Panc1 (cell line): ENCODE results near the gene SPRR2D. TPM values are rescaled to one million over a fixed set of nuclear protein-coding genes. Genes with fewer than 3 reads are reported as not detected.

Experiments used
- ATAC-seq: fragments of 200-7000 bp; cut with Tn5 transposase; 2 replicates; pipeline ENCODE4 v1.9.1; 2020; ENCODE audit warnings: mild to moderate bottlenecking, moderate library complexity
- BruUV-seq: library from RNA; stranded (reverse); fragments of 400-500 nt; replicated peaks from 2 replicates; lab custom pipeline; 2021; lab: Mats Ljungman, UMichigan
- CTCF ChIA-PET: fragments of 300-600 bp; sonication (Branson Sonifier 250); formaldehyde crosslinking; loops from one replicate; lab custom pipeline; 2022; ENCODE audit warnings: antibody characterized with exemption; lab: Charles Lee
- POLR2A ChIA-PET: fragments of 300-600 bp; sonication (Branson Sonifier 250); formaldehyde crosslinking; loops from one replicate; lab custom pipeline; 2022; ENCODE audit warnings: antibody characterized with exemption; lab: Charles Lee
- DNase-seq: peaks from one replicate; pipeline ENCODE4 v3.0.0-alpha.2; 2010; ENCODE audit warnings: low read depth, low spot score
- H3K27ac ChIP-seq: 2 replicates; pipeline ENCODE4 v1.5.1; 2011; ENCODE audit warnings: mild to moderate bottlenecking, low read length, inconsistent platforms
- H3K27me3 ChIP-seq: fragments of 200-500 bp; sonication (Bioruptor generic); 2 replicates; pipeline ENCODE4 v1.6.0; 2014; ENCODE audit warnings: low read length, inconsistent platforms; ENCODE audit not compliant: control insufficient read depth, insufficient read depth
- H3K36me3 ChIP-seq: fragments of 200-500 bp; sonication (Bioruptor generic); 2 replicates; pipeline ENCODE4 v1.5.1; 2014; ENCODE audit warnings: inconsistent platforms, mild to moderate bottlenecking, low read length, moderate library complexity; ENCODE audit not compliant: control insufficient read depth, insufficient read depth
- H3K4me1 ChIP-seq: 2 replicates; pipeline ENCODE4 v1.5.1; 2011; ENCODE audit warnings: inconsistent platforms, mild to moderate bottlenecking, low read length, moderate library complexity; ENCODE audit not compliant: control insufficient read depth, insufficient read depth
- H3K4me3 ChIP-seq, 2 experiments: 2 replicates each; pipeline ENCODE4 v1.5.1; 2011 to 2012; ENCODE audit warnings: low read depth in 2 of 2, low read length in 2 of 2, mild to moderate bottlenecking in 2 of 2, inconsistent platforms in 1 of 2, moderate library complexity in 1 of 2
- H3K9me3 ChIP-seq: fragments of 200-500 bp; sonication (Bioruptor generic); 2 replicates; pipeline ENCODE4 v1.5.1; 2014; ENCODE audit warnings: low read depth, mild to moderate bottlenecking, inconsistent platforms, low read length, moderate library complexity; ENCODE audit not compliant: control insufficient read depth, insufficient read depth
- CTCF ChIP-seq: fragments of 450-650 bp; IDR thresholded peaks from 2 replicates; pipeline ENCODE4 v1.5.1; 2017; ENCODE audit warnings: mild to moderate bottlenecking
- POLR2AphosphoS5 ChIP-seq: IDR thresholded peaks from 2 replicates; pipeline ENCODE4 v1.6.1; 2012; ENCODE audit warnings: mild to moderate bottlenecking, low read depth, low read length, moderate library complexity
- REST ChIP-seq, 2 experiments: IDR thresholded peaks; 2 replicates each; pipeline ENCODE4 v1.6.1; 2011 to 2012; ENCODE audit warnings: low read depth in 2 of 2, control low read depth in 1 of 2, low read length in 1 of 2, mild to moderate bottlenecking in 1 of 2, moderate library complexity in 1 of 2; ENCODE audit not compliant: insufficient read depth in 1 of 2
- SIN3A ChIP-seq: IDR thresholded peaks from 2 replicates; pipeline ENCODE4 v1.6.1; 2012; ENCODE audit warnings: low read depth, mild to moderate bottlenecking, low read length, moderate library complexity, borderline replicate concordance; ENCODE audit not compliant: insufficient read depth
- TCF7L2 ChIP-seq: IDR thresholded peaks from 2 replicates; pipeline ENCODE4 v1.6.1; 2011; ENCODE audit warnings: mild to moderate bottlenecking, low read depth, low read length, inconsistent platforms
- in situ Hi-C: cut with HindIII; loops from 2 replicates; pipeline ENCODE4 v1.10.0; 2016; ENCODE audit warnings: low sequenced_read_pairs, low pct_unique_long_range_greater_than_20kb
- intact Hi-C: fragments of 100-400 bp; cut with micrococcal nuclease; formaldehyde crosslinking; loops from one replicate; pipeline ENCODE4 v1.10.0; 2022; ENCODE audit not compliant: unreplicated experiment
- total RNA-seq: library from RNA; stranded (reverse); gene quantifications from one replicate; pipeline ENCODE4 v1.2.1, GENCODE V29; 2021; ENCODE audit not compliant: unreplicated experiment

SPRR2D gene
- total RNA-seq, 1 experiment from 2014 or later: not detected

- Histone ChIP-seq H3K4me1 (no peaks in the 10 kb centered on the region), H3K27ac (no peak overlapping the region), H3K27me3 (no peaks in the 10 kb centered on the region), H3K9me3 (no peaks in the 10 kb centered on the region), H3K36me3 (no peaks in the 10 kb centered on the region), H3K4me3 (no peak overlapping the region)
- no peak for TF ChIP-seq TCF7L2
- in situ Hi-C loops: no loop called here
- no TSS peak for BruUV-seq
- ChIA-PET CTCF (no interaction called here), POLR2A (no interaction called here)
- intact Hi-C loops: no loop called here
- DNase-seq: no peak
- no peak for ATAC-seq
These were observed 12.2 kb downstream of the SPRR2D start for GRCh38 chr1:153028766-153029165.

GRCh38 chr1:153025797-153026196, 15.1 kb downstream of the SPRR2D start:
- H3K27ac ChIP-seq: no peak overlapping the region
- no peaks in the 10 kb centered on the region for H3K27me3 ChIP-seq
- TF ChIP-seq POLR2AphosphoS5 (no peak), CTCF (no peak)
- H3K9me3 ChIP-seq: no peaks in the 10 kb centered on the region
- H3K4me1 ChIP-seq: no peaks in the 10 kb centered on the region
- no peak for ATAC-seq
- DNase-seq: no peak
- no peak overlapping the region for H3K4me3 ChIP-seq
- intact Hi-C loops (no loop called here), in situ Hi-C loops (no loop called here)
- BruUV-seq: no TSS peak
- POLR2A ChIA-PET: no interaction called here
- no peaks in the 10 kb centered on the region for H3K36me3 ChIP-seq
- CTCF ChIA-PET: no interaction called here

GRCh38 chr1:153024413-153024812, 16.5 kb downstream of the SPRR2D start:
- no peak for DNase-seq
- no TSS peak for BruUV-seq
- Histone ChIP-seq H3K4me1 (no peaks in the 10 kb centered on the region), H3K4me3 (no peak overlapping the region), H3K27ac (no peak overlapping the region), H3K27me3 (no peaks in the 10 kb centered on the region), H3K36me3 (no peaks in the 10 kb centered on the region), H3K9me3 (no peaks in the 10 kb centered on the region)
- TF ChIP-seq REST (IDR thresholded peaks at IDR 0.05; ENCODE audit: insufficient read depth in 1 of 2, low read depth in 2 of 2, low read length in 1 of 2) (no peak), CTCF (no peak), POLR2AphosphoS5 (no peak), TCF7L2 (no peak), SIN3A (no peak)
- in situ Hi-C loops (no loop called here), intact Hi-C loops (no loop called here)
- CTCF ChIA-PET: no interaction called here
- no peak for ATAC-seq
- POLR2A ChIA-PET: no interaction called here
